T-cell (primary cell): ENCODE results near the gene VPS25. TPM values are rescaled to one million over a fixed set of nuclear protein-coding genes. Genes with fewer than 3 reads are reported as not detected.

Experiments
- ATAC-seq, 4 experiments: fragments of 200-7000 bp in 3 of 4; fragments of 150-1000 bp in 1 of 4; cut with Tn5 transposase; replicated peaks in 1 of 4; 1 replicate in 3 of 4; 2 replicates in 1 of 4; pipeline ENCODE4 v1.10.0; 2021; ENCODE audit warnings: moderate library complexity in 3 of 4, mild to moderate bottlenecking in 2 of 4, moderate number of reproducible peaks in 1 of 4
- CTCF ChIA-PET, 2 donors: fragments of 300-600 bp; sonication (Branson Sonifier 250); formaldehyde crosslinking; loops; one replicate each; lab custom pipeline; 2022; ENCODE audit warnings: antibody characterized with exemption in 2 of 2; lab: Charles Lee
- POLR2A ChIA-PET, 2 donors: fragments of 300-600 bp; sonication (Branson Sonifier 250); formaldehyde crosslinking; loops; one replicate each; lab custom pipeline; 2022; ENCODE audit warnings: antibody characterized with exemption in 2 of 2; lab: Charles Lee
- DNase-seq, 35 experiments: peaks; one replicate each; pipeline versions ENCODE4 v3.0.0 to v3.0.0-alpha.2; 2013 to 2023
- H3K27ac ChIP-seq: one replicate; pipeline ENCODE4 v1.5.1; 2013; ENCODE audit warnings: low read length
- H3K27me3 ChIP-seq, 2 experiments: replicated peaks in 1 of 2; 1 replicate in 1 of 2; 2 replicates in 1 of 2; pipeline versions ENCODE4 v1.6.1 to v1.7.0; 2013; ENCODE audit warnings: low read length in 1 of 2, mixed read lengths in 1 of 2; ENCODE audit not compliant: control insufficient read depth in 2 of 2, insufficient read depth in 2 of 2; ENCODE audit errors: extremely low read depth in 1 of 2
- H3K36me3 ChIP-seq, 2 donors: 1 replicate in 1 of 2; 2 replicates in 1 of 2; pipeline versions ENCODE4 v1.6.1 to v1.7.0; 2013; ENCODE audit warnings: low read length in 1 of 2; ENCODE audit not compliant: control insufficient read depth in 2 of 2, insufficient read depth in 1 of 2; ENCODE audit errors: extremely low read depth in 1 of 2
- H3K4me1 ChIP-seq, 2 experiments: 1 replicate in 1 of 2; 2 replicates in 1 of 2; pipeline versions ENCODE4 v1.6.1 to v1.7.0; 2013; ENCODE audit warnings: low read length in 2 of 2, mixed read lengths in 1 of 2; ENCODE audit not compliant: insufficient read depth in 2 of 2, control insufficient read depth in 1 of 2; ENCODE audit errors: extremely low read depth in 1 of 2
- H3K4me3 ChIP-seq, 2 donors: 1 replicate in 1 of 2; 2 replicates in 1 of 2; pipeline versions ENCODE4 v1.5.1 to v1.7.0; 2013; ENCODE audit warnings: mild to moderate bottlenecking in 2 of 2, low read length in 1 of 2, moderate library complexity in 1 of 2; ENCODE audit not compliant: control insufficient read depth in 1 of 2; ENCODE audit errors: extremely low read depth in 1 of 2
- H3K9me3 ChIP-seq: 2 replicates; pipeline ENCODE4 v1.7.0; 2013
- H3K27ac Mint-ChIP-seq, 2 donors: one replicate each; pipeline ENCODE4 v1.8.0; 2020 to 2021; ENCODE audit warnings: mild to moderate bottlenecking in 2 of 2, mixed read lengths in 2 of 2
- H3K27me3 Mint-ChIP-seq, 2 donors: one replicate each; pipeline ENCODE4 v1.8.0; 2021 to 2022; ENCODE audit warnings: mixed read lengths in 2 of 2
- H3K36me3 Mint-ChIP-seq: one replicate; pipeline ENCODE4 v1.8.0; 2021; ENCODE audit warnings: mixed read lengths
- H3K4me1 Mint-ChIP-seq, 3 donors: one replicate each; pipeline ENCODE4 v1.8.0; 2020 to 2022; ENCODE audit warnings: mixed read lengths in 3 of 3, mild to moderate bottlenecking in 1 of 3
- H3K4me3 Mint-ChIP-seq, 3 donors: one replicate each; pipeline ENCODE4 v1.8.0; 2020 to 2022; ENCODE audit warnings: mild to moderate bottlenecking in 3 of 3, mixed read lengths in 3 of 3, moderate library complexity in 3 of 3
- H3K9me3 Mint-ChIP-seq, 3 donors: one replicate each; pipeline ENCODE4 v1.8.0; 2020 to 2022; ENCODE audit warnings: mixed read lengths in 3 of 3
- WGBS: methylation state at CpG from one replicate; pipeline ENCODE4 v1.1.5; 2013; ENCODE audit warnings: missing lambda C conversion rate; ENCODE audit not compliant: insufficient coverage; 5-methylcytosine and 5-hydroxymethylcytosine counted together
- total RNA-seq, 35 experiments: library from RNA in 6 of 35; stranded (reverse) in 6 of 35; fragments of 120-200 nt in 1 of 35; gene quantifications; one replicate each; pipeline versions ENCODE4 v1.2.1 to v1.2.4 and lab custom pipeline; 2013 to 2026

Gene VPS25
- total RNA-seq, 5 donors from 2014 or later (not counting 1 experiment from before 2014, with no cell fraction given): 34.7 to 42.5 (median 38.7) TPM

DNA sequence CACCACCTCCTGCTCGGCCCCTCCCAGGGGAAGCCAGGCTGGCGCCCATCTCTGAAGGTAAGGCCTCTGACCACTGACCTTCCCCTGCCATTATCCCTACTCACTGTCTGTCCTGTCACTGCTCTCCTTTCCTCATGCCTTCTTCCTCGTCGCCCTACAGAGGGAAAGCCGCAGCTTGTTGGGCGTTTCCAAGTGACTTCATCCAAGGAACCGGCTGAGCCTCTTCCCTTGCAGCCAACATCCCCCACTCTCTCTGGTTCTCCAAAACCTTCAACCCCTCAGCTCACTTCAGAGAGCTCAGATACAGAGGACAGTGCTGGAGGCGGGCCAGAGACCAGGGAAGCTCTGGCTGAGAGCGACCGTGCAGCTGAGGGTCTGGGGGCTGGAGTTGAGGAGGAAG lies 22.2 kb downstream of the VPS25 start:
- Mint-ChIP-seq H3K4me3 (no peak overlapping the region), H3K27me3 (peaks cover 0 to 2% of the 10 kb centered on the region in 2 donors), H3K27ac (no peak overlapping the region), H3K9me3 (no peaks in the 10 kb centered on the region), H3K4me1 (peaks cover 21 to 32% (median 25%) of the 10 kb centered on the region in 3 donors), H3K36me3 (peaks cover 7% of the 10 kb centered on the region)
- H3K4me1 ChIP-seq: peaks cover 2 to 29% of the 10 kb centered on the region in 2 experiments
- ATAC-seq (no peak), DNase-seq (no peak)
- H3K4me3 ChIP-seq: no peak overlapping the region
- peaks cover 0 to under 1% of the 10 kb centered on the region in 2 experiments for H3K27me3 ChIP-seq
- CTCF ChIA-PET: no interaction called here
- 97% methylated on average over 9 of the region's 10 CpGs for WGBS
- no peaks in the 10 kb centered on the region for H3K9me3 ChIP-seq
- POLR2A ChIA-PET: interaction anchor here in 1 of 2 donors (0.6 kb wide), 1 partner anchor 65 kb away, joined by 3 read pairs; no protein-coding TSS in a partner anchor
- no peaks in the 10 kb centered on the region for H3K36me3 ChIP-seq
- H3K27ac ChIP-seq: no peak overlapping the region

- Histone ChIP-seq H3K27ac (no peak overlapping the region), H3K27me3 (no peaks in the 10 kb centered on the region), H3K4me1 (peaks cover 2 to 29% of the 10 kb centered on the region in 2 experiments), H3K4me3 (no peak overlapping the region), H3K9me3 (no peaks in the 10 kb centered on the region), H3K36me3 (no peaks in the 10 kb centered on the region)
- DNase-seq: no peak
- no peak for ATAC-seq
- 98% methylated on average over 10 of the region's 18 CpGs for WGBS
- H3K4me1 Mint-ChIP-seq: peaks cover 21 to 32% (median 25%) of the 10 kb centered on the region in 3 donors
- H3K27me3 Mint-ChIP-seq: peaks cover 0 to 2% of the 10 kb centered on the region in 2 donors
- no peak overlapping the region for H3K27ac Mint-ChIP-seq
- peaks cover 7% of the 10 kb centered on the region for H3K36me3 Mint-ChIP-seq
- H3K4me3 Mint-ChIP-seq: peak overlapping the region in 2 of 3 donors; percentile 88 to 95
- ChIA-PET POLR2A (interaction anchor here in 1 of 2 donors (0.6 kb wide), 1 partner anchor 162 kb away, joined by 3 read pairs; no protein-coding TSS in a partner anchor), CTCF (no interaction called here)
- H3K9me3 Mint-ChIP-seq: no peaks in the 10 kb centered on the region
Measured at GRCh38 chr17:42796066-42796758, 23.0 kb downstream of the VPS25 start.

DNA sequence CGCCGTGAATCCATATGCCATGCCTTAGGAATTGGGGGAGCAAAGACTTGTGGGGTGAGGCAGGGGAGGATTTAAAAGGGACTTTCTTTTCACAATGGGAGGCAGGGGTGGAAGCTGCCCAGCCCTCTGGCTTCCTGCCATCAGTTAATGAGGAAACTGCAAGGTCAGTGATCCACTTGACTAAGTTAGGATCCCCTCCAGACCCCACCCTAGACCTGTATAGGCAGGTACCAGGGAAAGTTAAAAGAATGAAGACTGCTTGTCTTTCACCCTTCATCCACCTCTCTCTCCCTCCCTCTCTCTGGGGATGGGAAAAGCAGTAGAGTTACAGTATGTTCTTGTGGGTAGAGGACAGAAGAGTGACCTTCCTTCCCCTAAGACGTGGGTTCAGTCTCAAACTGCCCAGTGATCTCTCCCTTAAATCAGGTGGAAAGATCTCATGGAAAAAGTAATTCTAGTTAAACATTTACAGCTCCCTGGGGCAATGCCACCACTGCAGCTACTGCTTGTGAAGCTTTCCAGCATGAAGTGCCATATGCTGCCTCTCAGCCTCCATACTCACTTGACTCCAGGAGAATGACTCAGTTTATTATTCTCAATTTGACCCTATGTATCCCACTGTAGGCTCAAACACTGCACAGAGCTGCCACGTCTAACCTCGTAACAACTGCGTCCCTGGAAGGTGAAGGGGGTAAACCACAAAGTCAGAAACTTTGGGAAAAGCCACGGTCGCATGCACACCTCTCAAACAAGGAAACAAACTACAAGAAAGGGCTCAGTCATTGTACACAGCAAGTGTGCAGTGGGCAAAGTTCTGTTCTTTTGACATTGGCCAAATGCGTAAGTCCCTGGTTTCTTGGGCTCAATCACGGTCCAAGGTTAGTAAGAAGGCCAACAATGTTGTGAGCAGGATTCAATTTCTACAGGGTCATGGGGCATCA lies 24.1 kb downstream of the VPS25 start:
- WGBS: 93% methylated on average over 4 of the region's 10 CpGs
- Mint-ChIP-seq H3K4me3 (peak overlapping the region; percentile 88 to 95 (median 95)), H3K27ac (no peak overlapping the region), H3K27me3 (peaks cover 0 to 2% of the 10 kb centered on the region in 2 donors), H3K36me3 (peaks cover 7% of the 10 kb centered on the region), H3K9me3 (no peaks in the 10 kb centered on the region), H3K4me1 (peaks cover 21 to 32% (median 25%) of the 10 kb centered on the region in 3 donors)
- Histone ChIP-seq H3K9me3 (no peaks in the 10 kb centered on the region), H3K4me3 (peak overlapping the region; percentile 97 to 99), H3K27me3 (no peaks in the 10 kb centered on the region), H3K27ac (no peak overlapping the region), H3K4me1 (peaks cover 2 to 29% of the 10 kb centered on the region in 2 experiments), H3K36me3 (no peaks in the 10 kb centered on the region)
- DNase-seq (no peak), ATAC-seq (no peak)
- POLR2A ChIA-PET: interaction anchor here in 1 of 2 donors (0.6 kb wide), 1 partner anchor 163 kb away, joined by 3 read pairs; no protein-coding TSS in a partner anchor
- CTCF ChIA-PET: interaction anchor here in 1 of 2 donors (1.1 kb wide), 1 partner anchor 27 kb away, joined by 4 read pairs; the partner anchor contains the start of gene BECN1

- H3K4me1 ChIP-seq: peaks cover 2 to 29% of the 10 kb centered on the region in 2 experiments
- Mint-ChIP-seq H3K9me3 (no peaks in the 10 kb centered on the region), H3K4me3 (peak overlapping the region; percentile 88 to 95 (median 95)), H3K36me3 (peaks cover 7% of the 10 kb centered on the region), H3K4me1 (peaks cover 21 to 32% (median 25%) of the 10 kb centered on the region in 3 donors), H3K27me3 (peaks cover 0 to 2% of the 10 kb centered on the region in 2 donors), H3K27ac (peak overlapping the region; percentile 61 to 82)
- H3K9me3 ChIP-seq: no peaks in the 10 kb centered on the region
- H3K27me3 ChIP-seq: no peaks in the 10 kb centered on the region
- peak overlapping the region; percentile 97 to 99 for H3K4me3 ChIP-seq
- H3K36me3 ChIP-seq: no peaks in the 10 kb centered on the region
- no peak for ATAC-seq
- no peak overlapping the region for H3K27ac ChIP-seq
- ChIA-PET CTCF (interaction anchor here in 1 of 2 donors (0.6 to 1.3 kb wide), 4 partner anchors 26 to 240 kb away, joined by 3 to 4 read pairs (median 4); partner anchors contain the start of genes BECN1 and PSME3), POLR2A (interaction anchor here in 1 of 2 donors (1.0 kb wide), 1 partner anchor 25 kb away, joined by 3 read pairs; no protein-coding TSS in a partner anchor)
- DNase-seq: no peak
- WGBS: 69% methylated on average over 2 of the region's 10 CpGs
Measured at GRCh38 chr17:42798011-42798382, 24.7 kb downstream of the VPS25 start.

DNA sequence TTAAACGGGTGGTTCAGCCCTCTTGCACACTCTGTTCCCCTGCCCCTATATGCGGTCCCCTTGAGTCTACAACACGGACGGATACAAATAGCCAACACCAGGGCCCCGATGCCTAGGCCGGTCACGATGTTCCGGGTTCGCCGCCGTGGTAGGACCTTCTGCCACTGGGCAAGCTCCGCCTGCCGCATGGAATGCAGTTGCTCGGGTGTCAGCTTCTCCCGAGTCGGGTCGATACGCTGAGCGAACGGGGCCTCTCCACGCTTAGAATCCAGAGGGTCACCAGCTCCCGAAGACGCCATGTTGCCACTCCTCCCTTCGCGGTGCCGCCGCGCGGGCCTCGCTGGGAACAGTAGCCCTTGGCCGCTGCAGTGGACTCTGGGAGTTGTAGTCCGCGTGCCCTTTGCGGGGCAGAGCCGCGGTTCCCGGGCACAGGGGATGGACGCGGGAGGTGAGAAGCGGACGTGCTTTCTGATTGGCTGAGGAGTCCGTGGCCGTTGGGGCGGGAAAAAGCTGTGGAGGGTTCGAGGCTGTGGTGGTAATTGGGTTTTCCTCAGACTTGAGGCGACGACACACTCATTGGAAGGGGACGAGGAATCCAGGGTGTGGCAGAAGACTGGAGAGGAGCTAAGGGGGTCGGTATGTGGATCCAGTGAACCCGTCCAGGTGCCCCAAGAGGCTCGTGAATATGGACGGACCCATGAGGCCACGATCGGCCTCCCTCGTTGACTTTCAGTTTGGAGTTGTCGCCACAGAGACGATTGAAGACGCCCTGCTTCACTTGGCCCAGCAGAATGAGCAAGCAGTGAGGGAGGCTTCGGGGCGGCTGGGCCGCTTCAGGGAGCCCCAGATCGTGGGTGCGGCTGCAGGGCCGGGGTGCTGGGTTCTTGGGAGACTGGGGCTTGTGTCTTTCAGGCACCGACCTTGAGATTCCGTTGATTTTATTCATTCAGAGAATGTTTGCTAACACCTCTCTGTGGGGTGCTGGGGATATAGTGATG lies 25.4 kb downstream of the VPS25 start, which contains the start of the genes CNTD1 and COA3:
Gene CNTD1, plus strand, starts transcription at position 479 of the 998 bp plus-strand sequence. Its CDS starts 207 bp downstream, at position 686.
Gene COA3, minus strand, starts transcription at position 322 of the 998 bp plus-strand sequence. Its CDS starts 23 bp downstream, at position 299.
- Histone ChIP-seq H3K36me3 (no peaks in the 10 kb centered on the region), H3K4me1 (peaks cover 2 to 29% of the 10 kb centered on the region in 2 experiments), H3K9me3 (no peaks in the 10 kb centered on the region), H3K27me3 (no peaks in the 10 kb centered on the region), H3K27ac (no peak within 1 kb of the TSS), H3K4me3 (peak within 1 kb of the TSS; percentile 97 to 99)
- ChIA-PET POLR2A (interaction anchor here in 1 of 2 donors (1.0 kb wide), 1 partner anchor 25 kb away, joined by 3 read pairs; no protein-coding TSS in a partner anchor), CTCF (interaction anchor here in 1 of 2 donors (0.6 to 1.3 kb wide), 4 partner anchors 25 to 240 kb away, joined by 3 to 4 read pairs (median 4); partner anchors contain the start of genes BECN1 and PSME3)
- peak; percentile 98 to 100 (median 99) for ATAC-seq
- Mint-ChIP-seq H3K27me3 (peaks cover 0 to 2% of the 10 kb centered on the region in 2 donors), H3K4me3 (peak within 1 kb of the TSS; percentile 88 to 95 (median 95)), H3K9me3 (no peaks in the 10 kb centered on the region), H3K27ac (peak within 1 kb of the TSS; percentile 61 to 82), H3K4me1 (peaks cover 21 to 32% (median 25%) of the 10 kb centered on the region in 3 donors), H3K36me3 (peaks cover 7% of the 10 kb centered on the region)
- DNase-seq: peak; percentile 31 to 82 (median 60)
- WGBS: 27% methylated on average over 65 of the region's 66 CpGs
